GM10266 (cell line): ENCODE results near the gene NCS1.

Source experiments
- DNase-seq: peaks from one replicate; pipeline ENCODE4 v3.0.0; 2012; ENCODE audit errors: extremely low spot score
- TF ChIP-seq, protein P1 (sequence below): IDR thresholded peaks from 2 replicates; pipeline ENCODE4 v1.5.1; 2012; ENCODE audit warnings: mild to moderate bottlenecking, low read depth; ENCODE audit not compliant: control insufficient read depth, insufficient read depth; ENCODE audit errors: missing control alignments

Gene NCS1

DNA sequence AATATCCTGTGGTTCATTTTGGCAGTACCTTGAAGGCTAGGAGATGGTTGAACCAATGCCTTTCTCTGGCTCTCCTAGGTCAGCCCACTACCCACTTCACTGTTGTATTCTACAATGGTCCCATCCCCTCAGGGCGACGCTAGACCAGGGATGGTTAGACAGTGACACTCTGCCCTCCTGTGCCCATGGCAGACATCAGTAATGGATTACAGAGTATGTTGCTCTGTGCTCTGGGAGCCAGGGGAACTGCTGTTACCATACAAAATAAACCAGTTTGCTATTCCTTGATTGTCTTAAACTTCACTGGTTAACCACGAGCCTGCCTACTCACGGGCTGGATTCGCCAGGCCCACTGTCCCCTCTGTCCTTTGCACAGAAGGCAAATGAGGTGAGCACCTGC is 33.7 kb downstream of the NCS1 start:
- TF ChIP-seq, protein P1, sequence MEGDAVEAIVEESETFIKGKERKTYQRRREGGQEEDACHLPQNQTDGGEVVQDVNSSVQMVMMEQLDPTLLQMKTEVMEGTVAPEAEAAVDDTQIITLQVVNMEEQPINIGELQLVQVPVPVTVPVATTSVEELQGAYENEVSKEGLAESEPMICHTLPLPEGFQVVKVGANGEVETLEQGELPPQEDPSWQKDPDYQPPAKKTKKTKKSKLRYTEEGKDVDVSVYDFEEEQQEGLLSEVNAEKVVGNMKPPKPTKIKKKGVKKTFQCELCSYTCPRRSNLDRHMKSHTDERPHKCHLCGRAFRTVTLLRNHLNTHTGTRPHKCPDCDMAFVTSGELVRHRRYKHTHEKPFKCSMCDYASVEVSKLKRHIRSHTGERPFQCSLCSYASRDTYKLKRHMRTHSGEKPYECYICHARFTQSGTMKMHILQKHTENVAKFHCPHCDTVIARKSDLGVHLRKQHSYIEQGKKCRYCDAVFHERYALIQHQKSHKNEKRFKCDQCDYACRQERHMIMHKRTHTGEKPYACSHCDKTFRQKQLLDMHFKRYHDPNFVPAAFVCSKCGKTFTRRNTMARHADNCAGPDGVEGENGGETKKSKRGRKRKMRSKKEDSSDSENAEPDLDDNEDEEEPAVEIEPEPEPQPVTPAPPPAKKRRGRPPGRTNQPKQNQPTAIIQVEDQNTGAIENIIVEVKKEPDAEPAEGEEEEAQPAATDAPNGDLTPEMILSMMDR: no peak
- DNase-seq: no peak

DNA sequence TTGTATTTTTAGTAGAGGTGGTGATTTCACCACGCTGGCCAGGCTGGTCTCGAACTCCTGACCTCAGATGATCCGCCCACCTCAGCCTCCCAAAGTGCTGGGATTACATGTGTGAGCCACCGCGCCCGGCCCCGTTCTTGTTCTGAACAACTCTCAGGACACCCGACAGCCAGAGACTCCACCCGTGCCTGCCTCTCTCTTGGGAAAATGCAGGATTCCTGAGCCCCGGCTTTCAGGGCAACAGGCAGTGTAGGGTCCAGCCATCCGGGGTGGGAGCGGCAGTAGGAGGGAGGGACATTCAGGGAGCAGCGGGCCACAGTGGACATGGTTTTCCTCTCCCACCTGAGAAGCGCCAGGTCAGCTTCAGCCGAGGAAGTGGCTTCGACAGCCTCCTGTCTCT is 34.4 kb downstream of the NCS1 start:
- no peak for DNase-seq
- TF ChIP-seq, protein P1: no peak

DNA sequence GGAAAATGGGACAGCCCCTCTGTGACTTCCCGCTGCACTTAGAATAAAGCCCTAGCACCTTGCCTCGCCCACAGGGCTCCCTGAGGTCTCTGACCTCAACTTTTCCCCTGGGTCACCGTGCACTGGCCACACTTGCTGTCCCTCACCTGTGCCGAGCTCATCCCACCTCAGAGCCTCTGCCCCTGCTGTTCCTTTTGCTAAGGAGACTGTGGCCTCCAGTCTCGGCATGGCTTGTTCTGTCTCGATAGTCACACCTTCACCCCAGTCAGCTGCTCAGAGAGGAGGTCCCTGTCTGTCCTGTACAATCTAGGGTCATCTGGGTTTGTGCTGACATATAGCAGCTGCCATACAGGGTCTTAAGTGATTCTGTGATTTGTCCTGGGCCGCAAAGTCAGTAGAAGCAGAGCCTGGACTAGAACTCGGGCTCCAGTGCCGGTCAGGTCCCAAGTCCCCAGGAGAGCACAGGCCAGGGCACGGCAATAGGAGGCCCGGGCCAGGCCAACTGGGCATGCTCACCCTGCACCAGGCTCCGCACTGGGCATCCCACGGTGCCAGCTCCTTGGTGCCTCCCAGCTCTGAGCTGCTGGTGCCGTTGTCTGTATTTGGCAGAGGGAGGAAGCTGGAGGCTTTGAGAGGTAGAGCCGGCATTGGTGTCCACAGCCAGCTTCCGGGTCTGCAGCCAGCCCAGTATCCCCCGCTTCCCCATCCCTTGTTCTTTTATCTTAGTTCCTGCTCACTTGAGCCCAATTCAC is 35.2 kb downstream of the NCS1 start:
- TF ChIP-seq, protein P1: no peak
- DNase-seq: no peak

DNA sequence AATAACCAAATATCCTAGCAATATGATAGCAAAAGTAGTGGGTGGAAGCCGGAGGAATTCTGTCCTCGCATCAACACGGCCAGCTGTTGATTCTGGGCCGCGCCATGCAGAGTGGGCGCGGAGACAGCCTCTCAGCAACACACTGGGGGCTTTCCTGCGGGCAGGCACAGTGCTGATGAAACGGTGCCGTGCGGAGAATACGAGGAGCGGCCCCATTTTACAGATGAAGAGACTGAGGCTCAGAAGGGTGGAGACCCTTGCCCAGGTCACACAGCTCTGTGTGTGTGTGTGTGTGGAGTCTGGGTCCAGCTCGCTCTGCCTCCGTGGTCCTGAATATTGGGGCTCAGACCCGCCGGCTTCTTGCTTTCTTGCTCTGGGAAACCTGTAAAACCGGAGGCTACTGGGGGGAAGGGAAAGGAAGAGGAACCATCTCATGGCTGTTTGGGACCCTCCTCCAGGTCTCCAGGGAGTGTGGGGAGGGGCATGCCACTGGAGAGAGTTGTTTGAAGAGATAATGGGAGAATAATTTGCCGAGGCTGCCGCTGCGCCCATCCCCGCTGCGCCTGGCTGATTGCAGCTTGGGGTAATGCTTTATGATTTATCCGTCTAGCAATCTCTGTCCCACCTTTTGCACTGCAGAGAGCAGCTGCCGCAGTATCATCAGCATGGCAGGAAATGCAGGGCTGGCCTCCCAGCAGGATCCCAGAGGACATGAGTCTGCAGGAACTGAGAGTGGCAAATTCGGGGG is 36.6 kb downstream of the NCS1 start:
- no peak for DNase-seq
- TF ChIP-seq, protein P1: no peak

DNA sequence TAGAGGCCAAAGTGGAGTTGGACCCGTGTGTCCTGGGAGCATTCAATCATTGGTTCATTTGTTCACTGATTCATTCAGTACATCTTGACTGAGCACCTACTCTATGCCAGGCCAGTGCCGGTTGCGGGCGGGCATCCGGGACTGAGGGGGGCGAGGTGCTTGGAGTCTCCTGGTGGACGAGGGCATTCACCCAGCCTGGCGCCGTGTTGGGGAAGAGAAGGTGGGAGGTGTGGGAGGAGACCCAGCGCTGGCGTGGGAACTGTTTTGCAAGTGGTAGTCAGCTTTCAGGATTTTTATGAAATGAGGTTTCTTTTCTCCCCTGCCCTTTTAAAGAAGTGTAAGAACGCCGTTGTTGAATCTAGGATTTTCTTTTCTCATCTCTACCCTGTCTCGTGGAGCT is 37.2 kb downstream of the NCS1 start:
- TF ChIP-seq, protein P1: no peak
- no peak for DNase-seq

DNA sequence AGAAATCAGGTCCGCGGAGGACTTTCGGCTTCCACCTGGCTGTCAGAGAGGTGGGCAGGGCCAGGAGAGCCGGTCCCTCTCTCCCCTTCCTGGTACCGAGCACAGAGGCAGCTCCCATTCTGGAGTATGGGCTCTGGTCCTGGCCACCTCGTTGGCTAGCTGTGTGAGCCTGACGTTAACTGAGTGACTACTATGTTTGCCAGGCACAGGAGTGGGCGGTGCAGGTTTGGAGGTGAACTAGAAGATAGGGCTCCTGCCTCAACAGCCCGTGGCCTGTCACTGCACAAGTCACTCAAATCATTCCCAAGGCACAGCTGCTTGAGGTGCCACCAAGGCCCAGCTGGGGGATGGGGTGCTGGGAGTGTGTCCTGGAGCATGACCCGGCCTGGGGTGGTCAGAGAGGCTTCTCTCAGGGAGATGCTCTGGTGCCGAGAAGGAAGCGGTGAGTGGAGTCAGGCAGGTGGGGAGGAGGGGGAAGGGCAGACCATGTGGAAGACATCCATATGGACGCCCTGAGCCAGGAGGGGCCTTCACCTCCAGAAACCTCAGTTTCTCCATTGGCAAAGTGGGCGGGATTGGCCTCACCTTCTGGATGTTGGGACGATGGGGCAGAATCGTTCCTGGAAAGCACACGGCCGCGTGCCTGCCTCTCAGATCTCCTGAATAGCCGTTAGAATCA is 39.5 kb downstream of the NCS1 start:
- DNase-seq: no peak
- TF ChIP-seq, protein P1: no peak
